Liver (tissue), 9 donors: ENCODE measurements around the gene GGTLC2. TPM values are rescaled to one million over a fixed set of nuclear protein-coding genes. Genes with fewer than 3 reads are reported as not detected.

Experiments
- DNase-seq: peaks from one replicate; pipeline ENCODE4 v3.0.0-alpha.2; 2017; ENCODE audit warnings: low spot score
- H3K27ac ChIP-seq, 2 donors: one replicate each; pipeline ENCODE4 v1.7.0; 2013; ENCODE audit warnings: inconsistent platforms in 2 of 2, low read length in 2 of 2, control low read depth in 1 of 2, low read depth in 1 of 2, mild to moderate bottlenecking in 1 of 2
- H3K27me3 ChIP-seq, 4 donors: one replicate each; pipeline versions ENCODE4 v1.6.1 to v1.7.0; 2013; ENCODE audit warnings: low read length in 3 of 4, inconsistent platforms in 1 of 4, mild to moderate bottlenecking in 1 of 4, moderate library complexity in 1 of 4; ENCODE audit not compliant: control insufficient read depth in 4 of 4, insufficient read depth in 4 of 4
- H3K36me3 ChIP-seq, 4 donors: one replicate each; pipeline versions ENCODE4 v1.6.1 to v1.7.0; 2013; ENCODE audit warnings: low read length in 3 of 4, mild to moderate bottlenecking in 3 of 4, low read depth in 1 of 4, moderate library complexity in 1 of 4; ENCODE audit not compliant: control insufficient read depth in 4 of 4, insufficient read depth in 3 of 4
- H3K4me1 ChIP-seq, 4 donors: one replicate each; pipeline versions ENCODE4 v1.6.1 to v1.7.0; 2013; ENCODE audit warnings: low read length in 3 of 4, mild to moderate bottlenecking in 3 of 4, moderate library complexity in 1 of 4; ENCODE audit not compliant: control insufficient read depth in 4 of 4, insufficient read depth in 4 of 4
- H3K4me3 ChIP-seq, 3 donors: one replicate each; pipeline versions ENCODE4 v1.6.1 to v1.7.0; 2013; ENCODE audit warnings: low read length in 3 of 3, control low read depth in 1 of 3, low read depth in 1 of 3, mild to moderate bottlenecking in 1 of 3
- H3K9ac ChIP-seq, 2 donors: one replicate each; pipeline ENCODE4 v1.7.0; 2013; ENCODE audit warnings: low read length in 2 of 2, mild to moderate bottlenecking in 2 of 2, moderate library complexity in 2 of 2, control low read depth in 1 of 2, low read depth in 1 of 2
- H3K9me3 ChIP-seq, 4 donors: one replicate each; pipeline versions ENCODE4 v1.6.1 to v1.7.0; 2013; ENCODE audit warnings: low read length in 3 of 4; ENCODE audit not compliant: control insufficient read depth in 4 of 4
- ATF3 ChIP-seq: IDR thresholded peaks from 2 replicates; pipeline ENCODE4 v1.6.1; 2016; ENCODE audit warnings: antibody characterized with exemption
- CTCF ChIP-seq: fragments of 150-350 bp; IDR thresholded peaks from 2 replicates; pipeline ENCODE4 v1.5.1; 2017; ENCODE audit warnings: improper control_type of control experiment, low read depth, low read length; ENCODE audit not compliant: missing input control
- FOXA1 ChIP-seq: IDR thresholded peaks from 2 replicates; pipeline ENCODE4 v1.6.1; 2016; ENCODE audit warnings: antibody characterized with exemption
- FOXA2 ChIP-seq: IDR thresholded peaks from 2 replicates; pipeline ENCODE4 v1.6.1; 2016; ENCODE audit warnings: antibody characterized with exemption
- GABPA ChIP-seq, 2 donors: IDR thresholded peaks in 1 of 2; conservative IDR thresholded peaks in 1 of 2; 2 replicates each; pipeline ENCODE4 v1.6.1; 2016; ENCODE audit warnings: antibody characterized with exemption in 2 of 2, mild to moderate bottlenecking in 1 of 2, moderate library complexity in 1 of 2
- JUND ChIP-seq, 2 donors: IDR thresholded peaks; 2 replicates each; pipeline ENCODE4 v1.6.1; 2016; ENCODE audit warnings: antibody characterized with exemption in 2 of 2
- MAX ChIP-seq: IDR thresholded peaks from 2 replicates; pipeline ENCODE4 v1.6.1; 2016; ENCODE audit warnings: antibody characterized with exemption
- RAD21 ChIP-seq, 2 donors: IDR thresholded peaks; 2 replicates each; pipeline ENCODE4 v1.6.1; 2016; ENCODE audit warnings: antibody characterized with exemption in 2 of 2, mild to moderate bottlenecking in 2 of 2
- REST ChIP-seq: IDR thresholded peaks from 2 replicates; pipeline ENCODE4 v1.6.1; 2016; ENCODE audit warnings: antibody characterized with exemption, mild to moderate bottlenecking
- RXRA ChIP-seq, 2 donors: IDR thresholded peaks; 2 replicates each; pipeline ENCODE4 v1.6.1; 2017 to 2018; ENCODE audit warnings: antibody characterized with exemption in 2 of 2, mild to moderate bottlenecking in 1 of 2
- SP1 ChIP-seq: IDR thresholded peaks from 2 replicates; pipeline ENCODE4 v1.6.1; 2018; ENCODE audit warnings: antibody characterized with exemption, mild to moderate bottlenecking
- TAF1 ChIP-seq: conservative IDR thresholded peaks from 2 replicates; pipeline ENCODE4 v1.6.1; 2016; ENCODE audit warnings: antibody characterized with exemption, mild to moderate bottlenecking
- YY1 ChIP-seq: IDR thresholded peaks from 2 replicates; pipeline ENCODE4 v1.6.1; 2016; ENCODE audit warnings: antibody characterized with exemption, mild to moderate bottlenecking
- ZBTB33 ChIP-seq: IDR thresholded peaks from 2 replicates; pipeline ENCODE4 v1.6.1; 2016; ENCODE audit warnings: antibody characterized with exemption
- WGBS: extraction: QIAGEN DNeasy Blood & Tissue Kit; methylation state at CpG from one replicate; pipeline ENCODE4 v1.1.7; 2013; 5-methylcytosine and 5-hydroxymethylcytosine counted together
- polyA plus RNA-seq, 2 donors: library from polyadenylated mRNA; stranded (reverse) in 1 of 2; unstranded in 1 of 2; fragments of 200-250 nt in 1 of 2; fragments of >200 nt in 1 of 2; fragmentation: Nextera tagmentation in 1 of 2; extraction: Ambion mirVana in 1 of 2; gene quantifications; one replicate each; pipeline versions ENCODE4 v1.2.1 to v1.2.3, GENCODE V29; 2013 to 2015
- total RNA-seq, 2 donors: library from RNA; depleted of rRNA; stranded (reverse); fragments of >200 nt; gene quantifications; one replicate each; pipeline ENCODE4 v1.2.3, GENCODE V29; 2014
- donor health status: healthy.
- donor health status: healthy.
- donor health status: healthy.
- donor health status: healthy.
- donor health status: healthy.

GGTLC2 gene
- total and polyA plus RNA-seq, 4 donors = not detected

GRCh38 chr22:22663861-22664800 is 19.7 kb downstream of the GGTLC2 start:
- Histone ChIP-seq H3K27ac (no peak overlapping the region), H3K9me3 (no peaks in the 10 kb centered on the region), H3K4me1 (no peaks in the 10 kb centered on the region), H3K4me3 (no peak overlapping the region), H3K27me3 (no peaks in the 10 kb centered on the region), H3K9ac (no peak overlapping the region), H3K36me3 (no peaks in the 10 kb centered on the region)
- WGBS = 84% methylated on average over 14 of the region's 14 CpGs
- TF ChIP-seq GABPA (IDR thresholded peaks at IDR 0.05 in 1 of 2, conservative IDR thresholded peaks at IDR 0.05 in 1 of 2) (no peak), ATF3 (no peak), FOXA2 (no peak)
- no peak for DNase-seq

GRCh38 chr22:22666307-22667091 is 22.1 kb downstream of the GGTLC2 start:
- no peaks in the 10 kb centered on the region for H3K36me3 ChIP-seq
- WGBS = 52% methylated on average over 7 of the region's 7 CpGs
- H3K4me1 ChIP-seq = no peaks in the 10 kb centered on the region
- no peak overlapping the region for H3K4me3 ChIP-seq
- no peak overlapping the region for H3K9ac ChIP-seq
- H3K9me3 ChIP-seq = peaks cover 0 to 4% (median under 1%) of the 10 kb centered on the region in 4 donors
- DNase-seq = no peak
- H3K27me3 ChIP-seq = no peaks in the 10 kb centered on the region
- peak; percentile 64 for TF ChIP-seq CTCF
- TF ChIP-seq RAD21 (IDR thresholded peaks at IDR 0.05) = peak; percentile 83 to 84
- no peak for TF ChIP-seq JUND (IDR thresholded peaks at IDR 0.05)
- no peak overlapping the region for H3K27ac ChIP-seq

GRCh38 chr22:22667966-22668880 is 23.8 kb downstream of the GGTLC2 start:
- peaks cover 0 to 4% (median under 1%) of the 10 kb centered on the region in 4 donors for H3K9me3 ChIP-seq
- no peaks in the 10 kb centered on the region for H3K36me3 ChIP-seq
- no peaks in the 10 kb centered on the region for H3K4me1 ChIP-seq
- H3K27me3 ChIP-seq = no peaks in the 10 kb centered on the region
- H3K9ac ChIP-seq = no peak overlapping the region
- 86% methylated on average over 11 of the region's 11 CpGs for WGBS
- H3K27ac ChIP-seq = no peak overlapping the region
- no peak overlapping the region for H3K4me3 ChIP-seq
- no peak for DNase-seq
- TF ChIP-seq TAF1 (no peak), RAD21 (IDR thresholded peaks at IDR 0.05) (no peak), REST (no peak), RXRA (IDR thresholded peaks at IDR 0.05) (no peak), FOXA1 (no peak), ZBTB33 (no peak), YY1 (no peak), ATF3 (no peak), SP1 (no peak), FOXA2 (no peak), JUND (IDR thresholded peaks at IDR 0.05) (no peak), MAX (no peak)
